ENCODE results near the gene NPAT. TPM values are rescaled to one million over a fixed set of nuclear protein-coding genes. Genes with fewer than 3 reads are reported as not detected.

NPAT gene
- total RNA-seq, 1 experiment from 2014 or later: 14.9 TPM

DNA sequence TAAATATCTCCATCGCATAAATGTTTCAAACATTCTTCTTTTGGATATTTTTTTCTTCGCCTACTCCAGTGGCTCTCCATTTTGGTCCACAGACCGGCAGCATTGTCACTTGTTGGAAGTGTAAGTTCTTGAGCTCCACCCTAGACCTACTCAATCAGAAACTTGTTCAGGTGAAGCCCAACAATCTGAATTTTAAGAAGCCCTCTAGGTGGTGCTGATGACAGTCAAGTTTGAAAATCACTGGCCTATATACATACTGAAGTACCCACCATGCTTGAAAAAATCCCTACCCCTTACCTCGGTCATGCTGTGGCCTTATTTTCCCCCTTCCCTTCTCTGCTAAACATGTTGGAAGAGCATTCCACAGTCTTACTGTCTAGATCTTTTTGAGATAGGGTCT lies 111.3 kb downstream of the NPAT start:
- no peaks in the 10 kb centered on the region for H3K4me1 ChIP-seq (ENCODE audit: control insufficient read depth in 1 of 2, insufficient read depth in 2 of 2, low read length in 2 of 2)
- POLR2A ChIA-PET: no interaction called here
- TF ChIP-seq YY1 (IDR thresholded peaks at IDR 0.05; ENCODE audit: extremely low read depth, insufficient replicate concordance, low read depth, low read length) (no peak), SP1 (IDR thresholded peaks at IDR 0.05; ENCODE audit: low read depth) (no peak), FOSL1 (IDR thresholded peaks at IDR 0.05; ENCODE audit: low read depth) (no peak), ELF1 (IDR thresholded peaks at IDR 0.05; ENCODE audit: borderline replicate concordance, low read depth) (no peak), EGR1 (IDR thresholded peaks at IDR 0.05; ENCODE audit: low read depth) (no peak), CEBPB (IDR thresholded peaks at IDR 0.05; ENCODE audit: low read depth) (no peak), RAD21 (IDR thresholded peaks at IDR 0.05; ENCODE audit: low read depth) (no peak; the same call in 1 of the 2 replicates), POLR2AphosphoS5 (IDR thresholded peaks at IDR 0.05; ENCODE audit: low read depth, low read length) (no peak), POLR2A (IDR thresholded peaks at IDR 0.05; ENCODE audit: borderline replicate concordance, extremely low read depth, insufficient read depth, insufficient read length) (no peak), CBX3 (IDR thresholded peaks at IDR 0.05; ENCODE audit: low read depth) (no peak), EZH2 (IDR thresholded peaks at IDR 0.05) (no peak), SIN3A (IDR thresholded peaks at IDR 0.05; ENCODE audit: low read depth) (no peak)
- TF ChIP-seq, protein P1, sequence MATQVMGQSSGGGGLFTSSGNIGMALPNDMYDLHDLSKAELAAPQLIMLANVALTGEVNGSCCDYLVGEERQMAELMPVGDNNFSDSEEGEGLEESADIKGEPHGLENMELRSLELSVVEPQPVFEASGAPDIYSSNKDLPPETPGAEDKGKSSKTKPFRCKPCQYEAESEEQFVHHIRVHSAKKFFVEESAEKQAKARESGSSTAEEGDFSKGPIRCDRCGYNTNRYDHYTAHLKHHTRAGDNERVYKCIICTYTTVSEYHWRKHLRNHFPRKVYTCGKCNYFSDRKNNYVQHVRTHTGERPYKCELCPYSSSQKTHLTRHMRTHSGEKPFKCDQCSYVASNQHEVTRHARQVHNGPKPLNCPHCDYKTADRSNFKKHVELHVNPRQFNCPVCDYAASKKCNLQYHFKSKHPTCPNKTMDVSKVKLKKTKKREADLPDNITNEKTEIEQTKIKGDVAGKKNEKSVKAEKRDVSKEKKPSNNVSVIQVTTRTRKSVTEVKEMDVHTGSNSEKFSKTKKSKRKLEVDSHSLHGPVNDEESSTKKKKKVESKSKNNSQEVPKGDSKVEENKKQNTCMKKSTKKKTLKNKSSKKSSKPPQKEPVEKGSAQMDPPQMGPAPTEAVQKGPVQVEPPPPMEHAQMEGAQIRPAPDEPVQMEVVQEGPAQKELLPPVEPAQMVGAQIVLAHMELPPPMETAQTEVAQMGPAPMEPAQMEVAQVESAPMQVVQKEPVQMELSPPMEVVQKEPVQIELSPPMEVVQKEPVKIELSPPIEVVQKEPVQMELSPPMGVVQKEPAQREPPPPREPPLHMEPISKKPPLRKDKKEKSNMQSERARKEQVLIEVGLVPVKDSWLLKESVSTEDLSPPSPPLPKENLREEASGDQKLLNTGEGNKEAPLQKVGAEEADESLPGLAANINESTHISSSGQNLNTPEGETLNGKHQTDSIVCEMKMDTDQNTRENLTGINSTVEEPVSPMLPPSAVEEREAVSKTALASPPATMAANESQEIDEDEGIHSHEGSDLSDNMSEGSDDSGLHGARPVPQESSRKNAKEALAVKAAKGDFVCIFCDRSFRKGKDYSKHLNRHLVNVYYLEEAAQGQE (IDR thresholded peaks at IDR 0.05; ENCODE audit: low read depth): no peak
- TF ChIP-seq, protein P2, sequence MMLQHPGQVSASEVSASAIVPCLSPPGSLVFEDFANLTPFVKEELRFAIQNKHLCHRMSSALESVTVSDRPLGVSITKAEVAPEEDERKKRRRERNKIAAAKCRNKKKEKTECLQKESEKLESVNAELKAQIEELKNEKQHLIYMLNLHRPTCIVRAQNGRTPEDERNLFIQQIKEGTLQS (IDR thresholded peaks at IDR 0.05): no peak
- TF ChIP-seq, protein P3, sequence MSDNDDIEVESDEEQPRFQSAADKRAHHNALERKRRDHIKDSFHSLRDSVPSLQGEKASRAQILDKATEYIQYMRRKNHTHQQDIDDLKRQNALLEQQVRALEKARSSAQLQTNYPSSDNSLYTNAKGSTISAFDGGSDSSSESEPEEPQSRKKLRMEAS (IDR thresholded peaks at IDR 0.05): no peak
- TF ChIP-seq, protein P4, sequence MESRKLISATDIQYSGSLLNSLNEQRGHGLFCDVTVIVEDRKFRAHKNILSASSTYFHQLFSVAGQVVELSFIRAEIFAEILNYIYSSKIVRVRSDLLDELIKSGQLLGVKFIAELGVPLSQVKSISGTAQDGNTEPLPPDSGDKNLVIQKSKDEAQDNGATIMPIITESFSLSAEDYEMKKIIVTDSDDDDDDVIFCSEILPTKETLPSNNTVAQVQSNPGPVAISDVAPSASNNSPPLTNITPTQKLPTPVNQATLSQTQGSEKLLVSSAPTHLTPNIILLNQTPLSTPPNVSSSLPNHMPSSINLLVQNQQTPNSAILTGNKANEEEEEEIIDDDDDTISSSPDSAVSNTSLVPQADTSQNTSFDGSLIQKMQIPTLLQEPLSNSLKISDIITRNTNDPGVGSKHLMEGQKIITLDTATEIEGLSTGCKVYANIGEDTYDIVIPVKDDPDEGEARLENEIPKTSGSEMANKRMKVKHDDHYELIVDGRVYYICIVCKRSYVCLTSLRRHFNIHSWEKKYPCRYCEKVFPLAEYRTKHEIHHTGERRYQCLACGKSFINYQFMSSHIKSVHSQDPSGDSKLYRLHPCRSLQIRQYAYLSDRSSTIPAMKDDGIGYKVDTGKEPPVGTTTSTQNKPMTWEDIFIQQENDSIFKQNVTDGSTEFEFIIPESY (IDR thresholded peaks at IDR 0.05; ENCODE audit: extremely low read depth, insufficient replicate concordance, low read length): no peak

More for the DNA sequence above, 111.3 kb downstream of the NPAT start:
- ChIA-PET CTCF (no interaction called here), RAD21 (ENCODE audit: low non-redundant PET in 1 of 2, low total read pairs in 2 of 2, uncharacterized antibody in 2 of 2, unreplicated experiment in 2 of 2) (no interaction called here)
- no peak overlapping the region for H2AFZ ChIP-seq (ENCODE audit: low read depth, low read length, poor library complexity, severe bottlenecking)
- no peaks in the 10 kb centered on the region for H3K27me3 ChIP-seq (ENCODE audit: insufficient read depth, low read length)
- no peak overlapping the region for H3K9ac ChIP-seq (ENCODE audit: low read length)
- BruUV-seq (replicated peaks): no TSS peak
- H3K27ac ChIP-seq (ENCODE audit: low read depth, low read length): no peak overlapping the region
- no peaks in the 10 kb centered on the region for H3K9me2 ChIP-seq (ENCODE audit: insufficient read depth)
- H4K20me1 ChIP-seq (ENCODE audit: insufficient read depth): no peaks in the 10 kb centered on the region
- H3K4me2 ChIP-seq (ENCODE audit: low read length): no peak overlapping the region
- no peak overlapping the region for H3K4me3 ChIP-seq (replicated peaks in 1 of 2; ENCODE audit: low read depth in 1 of 2, low read length in 2 of 2)
- no peaks in the 10 kb centered on the region for H3K36me3 ChIP-seq (ENCODE audit: control insufficient read depth in 1 of 2, insufficient read depth in 2 of 2, low read length in 2 of 2)
- ATAC-seq: peak; percentile 63
- H3K9me3 ChIP-seq (ENCODE audit: control insufficient read depth in 1 of 2, insufficient read depth in 1 of 2, low read depth in 1 of 2, low read length in 2 of 2): no peaks in the 10 kb centered on the region
- intact Hi-C loops (cut with micrococcal nuclease): no loop called here
- DNase-seq (ENCODE audit: low read depth, low spot score): no peak
- H3K79me2 ChIP-seq (ENCODE audit: insufficient read depth, low read length): no peaks in the 10 kb centered on the region
